HG03095 (cell line): ENCODE data around the gene ANXA1.

ENCODE experiments used
- ATAC-seq: cut with Tn5 transposase; IDR thresholded peaks from one replicate; pipeline ENCODE4 v1.9.1; 2021; ENCODE audit warnings: moderate library complexity; ENCODE audit not compliant: unreplicated experiment

Gene ANXA1, protein sequence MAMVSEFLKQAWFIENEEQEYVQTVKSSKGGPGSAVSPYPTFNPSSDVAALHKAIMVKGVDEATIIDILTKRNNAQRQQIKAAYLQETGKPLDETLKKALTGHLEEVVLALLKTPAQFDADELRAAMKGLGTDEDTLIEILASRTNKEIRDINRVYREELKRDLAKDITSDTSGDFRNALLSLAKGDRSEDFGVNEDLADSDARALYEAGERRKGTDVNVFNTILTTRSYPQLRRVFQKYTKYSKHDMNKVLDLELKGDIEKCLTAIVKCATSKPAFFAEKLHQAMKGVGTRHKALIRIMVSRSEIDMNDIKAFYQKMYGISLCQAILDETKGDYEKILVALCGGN

DNA sequence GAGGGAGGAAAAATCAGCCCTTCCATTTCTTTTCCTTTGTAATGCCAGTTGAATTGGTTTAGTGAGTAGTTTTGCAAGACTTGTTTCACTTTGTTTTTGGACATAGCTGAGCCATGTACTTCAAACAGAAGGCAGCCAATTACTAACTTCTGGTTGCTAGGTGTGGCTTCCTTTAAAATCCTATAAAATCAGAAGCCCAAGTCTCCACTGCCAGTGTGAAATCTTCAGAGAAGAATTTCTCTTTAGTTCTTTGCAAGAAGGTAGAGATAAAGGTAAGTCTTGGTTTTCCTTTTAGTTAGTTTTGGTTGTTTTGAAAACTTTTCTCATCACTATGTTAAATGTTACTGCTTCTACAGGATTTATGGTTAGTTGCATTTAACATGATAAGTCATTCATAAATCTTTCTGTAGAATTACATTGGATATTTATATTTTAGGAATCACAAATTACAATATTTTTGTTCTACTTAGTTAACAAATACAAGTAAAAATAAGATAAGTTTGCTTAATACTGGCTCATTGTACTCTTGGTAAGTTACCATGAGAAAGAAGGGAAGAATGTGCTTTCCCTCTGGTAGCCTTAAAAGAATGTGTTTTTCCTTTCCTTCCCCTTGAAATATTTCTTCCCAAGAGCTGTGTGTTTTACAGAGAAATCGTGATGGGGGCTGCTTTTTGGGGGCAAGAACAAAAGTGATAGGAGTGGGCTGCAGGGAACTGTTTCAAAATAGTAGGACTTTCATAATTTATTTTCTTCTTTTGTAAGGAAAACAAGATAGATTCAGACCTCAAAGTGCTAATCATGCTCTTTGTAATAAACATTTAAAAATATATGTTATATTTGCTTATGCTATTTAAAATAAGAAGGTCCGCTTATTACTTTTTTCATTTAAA is at the start of gene ANXA1:
Gene ANXA1, plus strand, starts transcription at position 213 of the 890 bp plus-strand sequence. CDS start 6,671 bp downstream, outside the sequence.
- ATAC-seq: no peak

DNA sequence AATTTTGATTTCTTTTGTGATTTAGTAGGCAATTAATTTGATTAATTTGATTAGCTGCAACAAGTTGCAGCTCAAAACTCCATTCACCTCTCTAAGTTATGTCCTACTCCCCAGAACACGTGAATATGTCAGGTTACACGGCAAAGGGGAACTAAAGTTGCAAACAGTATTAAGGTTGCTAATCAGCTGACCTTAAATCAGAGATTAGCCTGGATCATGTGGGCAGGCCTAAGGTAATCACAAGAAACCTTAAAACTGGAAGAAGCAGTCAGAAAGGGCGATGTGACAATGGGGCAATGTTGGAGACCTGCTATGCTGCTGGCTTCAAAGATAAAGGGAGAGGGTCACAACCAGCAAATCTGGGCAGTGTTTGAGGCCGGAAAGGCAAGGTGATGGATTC is 47.3 kb upstream of the ANXA1 start:
- no peak for ATAC-seq

DNA sequence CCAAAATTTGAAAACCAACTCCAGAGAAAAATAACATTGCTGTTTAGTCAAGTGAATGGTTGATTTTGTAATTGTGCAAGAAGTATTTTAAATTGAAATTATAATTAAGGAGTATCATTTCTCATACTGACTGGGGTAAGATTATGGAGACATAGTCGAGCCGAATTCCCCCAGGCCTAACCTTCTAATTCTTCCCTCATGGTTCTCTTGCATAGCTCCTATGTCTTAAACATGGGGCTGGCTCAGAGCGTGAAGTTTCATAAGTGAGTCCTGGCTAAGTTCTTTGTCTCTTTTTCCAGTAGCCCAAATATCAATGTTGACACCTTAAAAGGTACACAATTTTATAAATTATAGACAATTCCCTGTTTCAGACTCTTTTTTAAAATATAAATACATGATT is 46.7 kb upstream of the ANXA1 start:
- no peak for ATAC-seq

DNA sequence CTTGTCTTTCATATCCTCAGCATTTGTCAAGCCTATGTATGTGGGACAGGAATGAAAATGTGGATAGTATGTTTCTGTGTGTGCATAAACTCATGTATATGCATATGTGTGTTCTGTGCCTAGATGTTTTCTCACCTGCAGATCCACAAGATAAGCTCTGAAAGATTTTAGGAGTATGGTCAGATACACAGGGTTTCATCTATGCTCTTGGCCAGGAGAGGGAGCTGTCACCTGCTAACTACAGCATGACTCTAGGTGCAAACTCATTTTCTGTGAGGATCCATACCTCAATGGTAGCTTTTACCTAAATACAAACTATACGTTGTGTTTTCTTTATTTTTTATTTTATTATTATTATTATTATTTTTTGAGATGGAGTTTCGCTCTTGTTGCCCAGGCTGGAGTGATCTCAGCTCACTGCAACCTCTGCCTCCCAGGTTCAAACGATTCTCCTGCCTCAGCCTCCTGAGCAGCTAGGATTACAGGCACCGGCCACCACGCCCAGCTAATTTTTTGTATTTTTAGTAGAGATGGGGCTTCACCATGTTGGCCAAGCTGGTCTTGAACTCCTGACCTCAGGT is 44.1 kb upstream of the ANXA1 start:
- ATAC-seq: peak; percentile 90

DNA sequence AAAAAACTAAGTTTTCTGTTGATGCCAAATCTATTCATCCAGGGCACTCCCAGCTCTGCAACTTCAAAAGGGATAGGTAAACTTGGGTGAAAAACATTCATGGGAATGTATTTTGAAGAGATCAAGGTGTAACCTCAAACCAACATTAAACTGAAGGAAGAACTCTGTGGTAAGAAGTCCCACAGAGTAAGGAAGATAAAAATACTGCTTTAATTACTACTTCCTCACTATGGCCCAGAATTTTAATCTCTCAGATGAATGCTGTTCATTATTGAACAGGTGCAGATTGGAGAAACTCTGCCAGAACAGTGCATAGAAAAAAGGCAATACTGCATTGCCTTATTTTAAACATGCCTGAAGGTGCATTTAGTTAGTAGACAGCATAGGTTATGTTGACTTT is 37.6 kb upstream of the ANXA1 start:
- ATAC-seq: no peak

DNA sequence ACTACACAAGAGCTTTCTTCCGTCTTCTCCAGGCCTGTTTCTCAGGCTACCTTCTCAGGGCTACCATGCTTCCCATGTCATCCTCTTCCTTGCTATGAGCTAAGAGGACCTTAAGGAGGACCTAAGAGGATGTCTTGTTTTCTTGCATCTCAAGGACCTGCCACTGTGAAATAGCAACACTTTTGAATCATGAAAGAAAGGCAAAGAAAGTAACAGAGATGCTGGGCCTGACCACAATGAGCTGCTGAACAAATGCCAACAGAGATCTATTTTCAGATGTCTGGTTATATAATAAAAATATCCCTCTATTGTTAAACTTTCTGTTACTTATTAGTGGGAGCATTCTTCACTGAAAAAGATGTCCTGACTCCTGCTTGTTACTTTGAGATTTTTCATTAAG is 36.7 kb upstream of the ANXA1 start:
- no peak for ATAC-seq

DNA sequence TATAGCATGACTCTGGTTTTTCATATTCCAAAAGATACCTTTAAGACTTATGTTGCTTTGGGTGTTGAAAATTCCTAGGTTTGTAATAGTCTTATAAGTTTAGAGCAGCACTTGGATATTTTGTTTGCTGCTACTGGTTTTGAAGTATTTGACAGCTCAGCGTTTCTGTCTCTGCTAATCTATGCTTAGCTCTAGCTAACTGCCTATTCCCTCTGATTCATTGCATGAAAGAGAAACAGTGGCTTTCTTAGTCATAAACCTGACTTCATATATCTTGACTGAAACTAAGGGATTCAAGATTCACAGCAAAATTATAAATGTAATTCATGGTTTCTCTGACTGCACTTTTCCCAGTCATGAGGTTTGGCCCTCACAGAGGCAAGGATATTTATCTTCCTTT is 35.6 kb upstream of the ANXA1 start:
- ATAC-seq: no peak

DNA sequence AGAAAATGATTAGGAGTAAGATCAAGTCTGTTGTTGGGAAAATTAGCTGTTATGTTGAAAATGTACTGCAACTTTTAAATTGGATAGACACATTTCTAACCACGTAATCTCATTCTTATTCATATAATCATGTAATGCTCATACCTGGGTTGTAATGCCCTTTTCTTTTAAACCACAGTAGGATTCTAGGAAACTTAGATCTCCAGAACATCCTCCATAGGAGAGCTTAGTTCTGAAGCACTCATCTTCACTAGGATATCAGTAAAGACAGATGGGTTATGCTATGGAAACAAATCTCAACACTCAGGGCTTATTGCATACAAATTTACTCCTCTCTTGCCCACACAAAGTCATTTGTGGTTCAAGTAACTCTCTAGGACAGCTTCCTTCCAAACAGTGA is 34.8 kb upstream of the ANXA1 start:
- ATAC-seq: no peak

DNA sequence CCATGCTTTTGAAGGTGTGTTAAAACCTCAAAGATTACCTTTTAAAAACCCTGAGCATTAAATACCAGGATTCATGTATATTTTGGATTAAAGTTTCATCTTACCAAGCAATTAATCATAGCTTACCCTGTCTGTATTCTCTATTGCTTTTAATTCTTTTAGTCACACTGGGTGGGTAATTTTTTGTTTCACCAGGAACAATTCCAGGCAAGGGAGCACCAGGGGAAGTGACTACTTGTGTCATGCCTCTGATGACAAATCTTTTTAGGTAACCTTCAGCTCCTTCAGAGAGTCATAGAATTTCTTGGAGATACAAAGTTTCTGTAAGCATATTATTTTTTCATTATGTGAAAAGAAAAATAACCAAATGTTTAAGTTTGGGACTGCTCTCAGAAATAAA is 33.4 kb upstream of the ANXA1 start:
- no peak for ATAC-seq

DNA sequence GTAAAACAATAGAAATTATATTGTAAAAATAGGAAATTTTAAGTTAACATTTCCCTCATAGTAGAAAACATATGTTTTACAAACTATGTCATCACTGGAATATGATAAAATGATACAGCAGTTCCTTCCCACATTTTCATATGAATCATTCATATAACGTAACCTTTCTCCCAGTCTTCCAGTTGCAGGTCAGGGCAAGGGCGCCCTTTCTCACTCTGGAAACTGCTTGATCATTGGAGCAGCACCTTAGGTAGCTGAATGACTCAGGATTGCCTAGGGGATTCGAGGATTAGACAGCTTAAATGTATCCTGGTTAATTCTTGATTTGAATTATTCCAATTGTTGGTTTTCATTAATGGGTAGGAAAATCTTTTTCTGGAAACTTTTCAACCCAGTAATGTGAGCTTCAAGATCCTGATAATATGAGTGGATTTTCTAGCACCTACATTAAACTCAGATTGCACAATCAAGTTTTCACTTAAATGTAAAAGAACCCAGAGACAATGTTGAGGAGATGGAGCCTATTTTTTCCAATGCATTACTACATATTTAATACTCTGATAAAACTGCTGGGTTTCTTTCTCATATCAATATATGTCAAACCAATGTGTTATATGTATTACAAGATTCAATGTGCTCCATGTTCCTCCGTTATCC is 32.6 kb upstream of the ANXA1 start:
- no peak for ATAC-seq

DNA sequence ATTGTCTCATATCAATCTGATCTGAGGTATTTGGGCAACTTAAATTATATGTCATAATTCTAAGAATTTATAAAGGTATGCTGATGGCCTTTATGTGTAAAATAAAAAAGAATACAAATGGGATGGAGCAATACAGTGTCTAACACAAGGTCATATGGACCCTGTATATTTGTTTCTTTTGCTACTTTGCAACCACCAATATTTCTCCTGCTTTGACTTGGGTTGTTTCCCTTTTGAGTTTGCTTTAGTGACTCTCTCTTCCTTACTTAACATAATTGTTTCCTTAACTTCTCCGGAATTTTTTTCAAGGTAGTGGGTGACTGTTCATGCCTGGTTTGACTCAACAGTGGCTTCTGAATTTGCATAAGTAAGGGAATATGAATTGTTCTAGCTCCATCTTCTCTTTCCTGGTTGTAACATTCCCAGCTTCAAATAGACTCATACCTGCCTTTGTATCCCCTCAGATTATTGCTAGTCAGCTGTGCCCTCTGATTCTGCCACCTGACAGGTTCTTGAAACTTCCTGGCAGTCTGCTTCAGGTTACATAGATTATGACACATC is 30.2 kb upstream of the ANXA1 start:
- ATAC-seq: no peak

DNA sequence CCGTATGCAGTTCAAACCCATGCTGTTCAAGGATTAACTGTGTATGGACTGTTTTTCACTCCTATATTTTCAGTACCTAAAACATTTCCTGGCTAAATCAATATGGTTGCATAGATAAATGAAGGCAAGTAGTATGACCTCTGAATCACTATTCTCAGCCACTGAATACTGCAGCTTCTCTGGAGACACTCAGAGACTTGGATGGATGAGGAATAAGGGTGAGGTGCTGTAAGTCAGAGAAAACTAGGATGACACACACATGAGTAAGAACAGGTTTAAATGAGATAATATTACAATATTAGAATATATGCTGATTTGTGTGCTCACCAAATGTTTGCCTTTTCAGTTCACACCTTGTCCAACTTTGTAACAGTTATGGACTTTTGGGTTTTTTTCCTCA is 26.0 kb upstream of the ANXA1 start:
- ATAC-seq: no peak

DNA sequence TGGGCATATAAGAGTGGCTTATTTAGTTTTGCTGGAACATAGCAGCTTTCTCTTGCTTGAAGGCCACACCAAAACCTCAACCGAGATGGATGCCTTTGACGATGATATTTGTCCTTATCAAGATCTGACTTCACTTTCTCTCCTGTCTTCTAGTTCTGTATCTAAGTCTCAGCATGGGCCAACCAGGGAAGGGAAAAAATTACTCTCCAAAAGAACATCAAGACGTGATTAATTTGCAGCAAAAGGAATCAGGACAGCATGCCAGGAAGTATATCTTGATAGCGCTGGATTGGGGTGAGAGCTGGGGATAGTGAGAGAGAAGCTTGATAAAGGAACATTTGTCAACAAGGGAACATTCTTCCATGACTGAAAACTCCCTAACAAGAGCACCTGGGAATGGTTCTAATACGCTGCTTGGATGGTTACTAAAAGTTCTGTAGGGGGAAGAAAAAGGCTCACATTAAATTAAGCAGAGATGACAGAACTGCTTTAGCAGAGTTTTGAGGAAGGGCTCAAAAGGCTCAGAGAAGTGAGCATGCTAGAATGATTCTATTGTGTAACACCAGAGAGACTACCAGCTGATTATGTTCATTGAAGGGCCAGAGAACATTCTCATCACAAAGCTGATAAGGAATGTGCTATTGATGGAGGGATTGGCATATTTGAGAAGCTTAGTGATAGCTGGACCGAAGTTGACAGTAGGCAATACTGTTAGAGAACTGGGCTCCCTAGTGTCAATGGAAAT is 21.6 kb upstream of the ANXA1 start:
- no peak for ATAC-seq

DNA sequence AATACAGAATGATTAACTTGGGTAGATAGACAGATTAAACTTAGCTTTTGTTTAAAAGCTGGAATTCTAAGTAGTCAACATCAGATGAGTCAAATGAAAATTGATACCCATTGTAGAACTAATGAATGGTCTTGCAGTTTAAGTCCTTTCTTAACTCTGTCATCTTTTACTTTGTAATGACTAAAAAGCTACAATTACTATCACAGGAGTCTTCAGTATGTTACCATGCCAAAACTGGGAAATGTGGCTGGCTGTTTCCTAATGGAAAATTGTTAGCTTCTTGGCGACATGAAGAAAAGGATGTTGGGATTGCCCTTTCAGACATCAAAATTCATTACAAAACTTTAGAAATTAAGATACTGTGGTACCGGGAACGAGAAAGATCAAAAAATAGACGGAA is 20.2 kb upstream of the ANXA1 start:
- ATAC-seq: no peak

DNA sequence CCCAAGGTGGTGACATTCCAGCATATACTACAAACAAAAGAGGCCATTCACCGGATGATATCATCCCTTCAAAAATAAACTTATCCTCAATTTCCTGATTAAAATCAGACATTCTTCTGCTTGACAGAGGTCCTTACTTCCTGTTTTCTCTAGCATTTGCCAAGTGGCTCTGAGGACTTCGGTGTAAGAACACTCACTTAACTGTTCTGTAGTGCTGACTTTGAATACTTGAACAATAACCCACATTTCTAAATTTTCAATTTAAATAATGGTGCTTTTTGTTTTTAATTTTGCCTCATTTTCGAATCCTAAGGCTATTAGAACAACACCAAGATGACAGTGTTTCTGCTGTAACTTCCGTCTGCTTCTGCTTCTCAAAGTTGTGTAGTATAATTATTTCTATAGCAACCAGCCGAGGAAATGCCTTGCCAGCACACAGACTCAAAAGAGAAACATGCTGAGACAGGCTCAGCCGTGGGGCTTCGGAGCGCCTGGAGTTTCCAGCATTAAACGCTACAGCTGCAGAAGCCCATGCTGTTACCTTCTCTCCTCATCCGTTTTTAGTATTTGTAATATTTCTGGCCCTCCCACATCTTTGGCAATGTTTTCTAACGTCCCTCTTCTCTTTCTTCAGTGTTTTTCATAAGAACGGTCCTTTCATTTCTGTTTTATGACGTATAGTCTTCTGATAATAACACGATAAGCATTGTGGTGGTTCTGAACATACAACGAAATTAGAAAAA is 19.5 kb upstream of the ANXA1 start:
- peak; percentile 86 for ATAC-seq

DNA sequence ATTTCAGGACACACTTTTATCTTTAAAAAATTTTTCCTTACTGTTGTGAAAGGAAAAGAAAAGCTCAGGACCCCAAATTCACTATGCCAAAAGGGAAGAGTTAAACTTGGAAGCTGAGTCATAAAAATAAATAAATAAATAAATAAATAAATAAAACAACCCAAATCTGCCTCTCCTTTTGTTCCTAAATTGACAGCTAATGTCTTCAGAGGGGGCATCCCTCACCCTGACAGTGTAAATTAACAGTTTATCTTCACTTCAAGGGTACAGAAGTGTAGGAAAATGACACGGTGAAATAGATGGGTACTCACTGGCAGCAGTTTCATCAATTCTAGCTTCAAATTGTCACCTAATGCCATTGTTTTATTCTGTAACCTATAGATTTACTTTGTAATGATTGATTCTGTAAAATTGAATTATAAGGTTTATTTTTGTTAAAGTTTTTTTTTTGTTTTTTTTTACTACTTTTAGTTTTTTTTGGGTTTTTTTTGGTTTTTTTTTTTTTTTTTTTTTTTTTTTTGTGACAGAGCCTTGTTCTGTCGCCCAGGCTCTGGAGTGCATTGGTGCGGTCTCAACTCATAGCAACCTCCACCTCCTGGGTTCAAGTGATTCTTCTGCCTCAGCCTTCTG is 18.5 kb upstream of the ANXA1 start:
- no peak for ATAC-seq

DNA sequence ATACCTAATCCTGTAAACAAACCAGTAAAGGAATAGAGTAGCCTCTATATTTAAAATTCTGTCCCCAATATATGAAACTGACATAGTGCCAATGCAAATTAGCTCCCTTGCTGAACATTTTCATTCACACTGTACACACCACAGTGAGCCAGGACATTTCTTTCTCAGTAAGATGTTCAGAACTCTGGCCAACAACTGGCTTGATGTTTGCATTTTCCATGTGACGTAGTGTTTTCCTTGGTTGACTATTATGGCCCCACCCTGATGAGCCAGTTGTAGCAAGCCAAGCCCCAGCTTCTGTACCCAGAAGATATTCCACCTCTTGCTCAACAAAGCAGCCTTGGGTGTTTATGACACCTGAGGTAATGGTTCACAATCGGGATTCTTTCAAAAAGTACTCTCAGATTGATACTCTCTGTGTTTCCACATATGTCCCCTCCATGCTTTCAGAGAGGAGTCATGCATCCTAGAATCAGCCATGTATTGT is 17.7 kb upstream of the ANXA1 start:
- ATAC-seq: no peak

DNA sequence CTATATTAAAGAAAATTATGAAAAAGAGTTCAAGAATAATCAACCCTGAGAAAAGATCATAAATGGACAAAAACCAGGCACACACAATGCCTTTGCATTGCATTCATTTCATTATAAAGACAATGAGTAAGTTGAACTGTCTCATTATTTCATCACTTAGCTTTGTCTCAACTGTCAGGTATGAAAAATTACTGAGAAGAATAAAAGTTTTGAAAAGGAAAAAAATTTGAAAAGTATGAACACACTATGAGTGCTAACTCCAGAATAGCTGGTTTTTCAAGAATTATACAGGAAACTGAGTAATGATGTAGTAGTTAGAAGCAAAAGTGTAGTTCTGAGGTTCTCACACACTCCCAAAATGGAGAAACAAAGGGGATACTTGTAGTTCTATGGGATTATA is 16.3 kb upstream of the ANXA1 start:
- ATAC-seq: no peak

DNA sequence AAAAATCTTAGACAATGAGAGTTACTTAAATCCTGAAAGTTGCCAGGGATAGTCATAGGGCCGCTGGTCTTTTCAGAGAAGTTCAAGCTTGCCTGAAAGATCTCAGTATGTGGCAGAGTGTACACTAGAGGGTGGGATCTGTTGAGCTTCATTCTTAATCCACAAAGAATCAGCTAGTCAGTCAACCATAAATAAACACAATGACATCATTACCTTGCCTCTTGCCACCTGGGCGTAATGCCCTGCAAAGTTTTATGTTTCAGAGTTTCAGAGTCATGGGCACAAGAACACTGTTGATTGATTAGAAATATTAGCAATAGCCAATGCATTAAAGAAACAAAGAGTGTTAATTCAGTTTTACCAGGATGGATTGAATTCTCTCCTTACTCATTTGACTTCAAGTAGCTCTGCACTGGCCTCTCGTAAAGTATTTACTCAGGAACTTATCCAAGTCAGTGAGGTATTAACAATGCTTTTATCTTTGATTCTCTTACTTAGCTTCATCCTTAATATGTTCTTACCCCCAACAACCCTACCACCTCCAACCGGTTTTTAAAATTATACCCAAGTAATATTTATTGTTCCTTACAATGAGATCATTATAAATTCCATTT is 14.3 kb upstream of the ANXA1 start:
- no peak for ATAC-seq
